SHP77 (cell line): ENCODE results near the gene TMEM212.

Experiments
- DNase-seq, 2 experiments: peaks; one replicate each; lab custom pipeline; 2025; lab: John Stamatoyannopoulos, UW

TMEM212 gene

DNA sequence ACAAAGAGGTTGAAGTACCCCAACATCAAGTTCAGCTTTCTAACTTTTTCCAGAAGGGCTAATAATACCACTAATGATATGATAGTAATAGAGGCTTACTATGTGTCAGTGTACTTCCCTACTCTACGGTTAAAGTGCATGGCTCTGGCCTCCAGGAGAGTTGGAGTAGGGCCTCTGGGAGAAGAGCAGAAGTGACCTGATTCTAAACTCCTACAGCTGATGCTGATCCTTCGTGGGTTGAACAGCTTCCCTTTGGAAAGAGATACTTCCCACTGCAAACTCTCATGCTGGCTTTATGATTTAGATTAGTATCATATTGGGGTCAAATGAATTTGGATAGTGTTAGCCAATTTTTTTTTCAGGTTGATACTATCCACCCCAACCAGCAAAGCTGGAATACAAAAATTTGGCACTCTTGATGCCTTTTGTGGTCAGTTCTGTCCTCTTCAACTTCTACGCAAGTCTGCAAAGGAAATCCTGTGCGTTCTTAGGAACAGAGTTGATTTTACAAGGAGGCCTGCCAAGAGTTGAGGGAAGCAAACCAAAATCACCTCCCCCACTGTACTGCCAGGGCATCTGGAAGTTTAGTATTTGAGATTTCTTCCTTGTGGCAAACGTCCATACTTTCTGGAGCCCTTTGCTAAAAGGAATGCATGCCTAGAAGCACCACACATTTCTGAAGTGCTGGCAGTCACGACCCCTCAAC lies 17.8 kb downstream of the TMEM212 start:
- DNase-seq, result no peak

DNA sequence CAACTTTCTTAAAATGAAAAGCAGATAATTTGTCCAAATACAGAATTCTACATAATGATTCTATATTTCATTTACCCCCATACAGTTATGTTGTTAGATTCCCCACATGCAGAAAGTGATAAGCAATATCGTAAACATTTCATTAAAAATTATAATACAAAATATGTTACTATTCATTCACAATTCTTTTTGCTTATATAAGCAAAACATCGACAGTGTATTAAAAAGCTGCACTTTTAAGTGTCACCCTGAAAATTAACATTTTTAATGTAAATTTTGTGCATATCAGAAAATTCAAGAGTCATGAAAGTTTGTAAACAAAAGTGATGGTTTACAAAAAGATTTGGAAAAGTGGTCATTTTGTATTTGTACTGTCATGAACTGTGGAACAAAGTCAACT lies 19.2 kb downstream of the TMEM212 start:
- DNase-seq, result no peak

DNA sequence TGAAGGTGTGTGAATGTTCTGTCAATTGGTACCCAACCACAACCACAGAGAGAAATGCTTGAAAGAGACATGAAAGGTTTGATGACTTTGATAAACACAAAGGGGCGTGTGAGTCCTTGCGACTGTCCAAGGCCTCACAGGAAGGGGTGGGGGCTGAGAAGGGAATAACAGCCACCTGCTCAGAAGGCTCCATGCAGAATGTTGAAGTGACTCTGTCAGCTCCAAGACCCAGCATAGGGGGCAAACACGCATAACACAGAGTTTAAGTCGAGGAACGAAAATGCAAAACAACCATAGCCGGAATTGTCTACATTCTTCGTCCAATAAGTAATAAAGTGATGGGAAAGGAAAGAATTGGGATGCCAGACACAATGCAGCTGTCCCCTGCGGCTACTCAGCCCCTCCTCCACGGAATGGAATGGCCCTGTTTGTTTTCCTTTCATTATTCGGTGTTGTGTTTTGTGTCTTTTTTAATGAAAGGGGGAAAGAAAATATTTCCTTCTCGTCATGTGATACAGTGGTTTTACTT lies 19.9 kb downstream of the TMEM212 start:
- no peak for DNase-seq

DNA sequence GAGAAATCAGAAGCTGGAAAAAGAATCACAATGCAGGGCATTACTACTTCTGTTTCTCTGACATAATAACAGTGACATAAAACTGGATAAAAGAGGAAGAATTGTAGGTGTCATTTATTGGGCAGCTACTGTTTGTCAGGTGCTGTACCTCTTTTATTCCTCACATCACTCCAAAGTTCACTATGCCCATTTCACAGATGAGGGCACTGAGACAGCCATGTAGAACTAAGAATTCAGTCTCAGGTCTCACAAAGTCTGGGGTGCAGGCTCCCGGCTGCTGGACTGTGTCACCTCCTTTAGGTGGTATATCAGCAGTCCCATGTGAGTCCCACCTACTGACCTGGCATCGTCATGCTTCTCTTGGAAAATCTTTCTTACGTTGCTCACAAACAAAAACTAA lies 20.8 kb downstream of the TMEM212 start:
- no peak for DNase-seq

DNA sequence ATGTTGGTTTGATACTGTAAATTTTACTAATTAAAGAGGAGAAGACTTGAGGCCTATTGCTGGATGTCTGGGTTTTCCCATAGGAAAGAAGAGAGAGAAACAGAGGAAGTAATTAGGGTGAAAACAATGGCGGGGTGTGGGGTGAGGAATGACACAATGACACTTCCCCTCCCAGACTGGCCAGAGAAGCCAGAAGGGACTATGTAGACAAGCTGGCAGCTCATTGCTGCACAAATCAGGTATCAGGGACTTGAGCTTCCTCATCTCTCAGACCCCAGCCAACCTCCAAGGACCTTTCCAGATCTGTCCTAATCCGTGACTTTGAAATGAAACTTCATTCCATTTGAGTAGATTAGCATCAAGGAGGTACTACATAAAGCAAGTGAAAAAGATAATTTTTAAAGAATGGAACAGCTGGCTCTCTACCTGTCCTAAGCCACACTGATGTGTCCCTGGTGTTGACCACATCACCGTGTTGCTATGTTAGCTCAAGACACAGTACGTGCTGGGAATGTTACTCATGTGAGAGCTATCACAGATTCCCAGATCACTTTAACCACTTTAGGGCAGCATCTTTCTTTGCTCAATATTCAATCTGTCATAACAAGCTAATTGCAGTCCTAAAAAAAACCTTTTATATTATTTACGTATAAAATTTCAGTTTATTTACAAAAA lies 22.2 kb downstream of the TMEM212 start:
- DNase-seq, result no peak

DNA sequence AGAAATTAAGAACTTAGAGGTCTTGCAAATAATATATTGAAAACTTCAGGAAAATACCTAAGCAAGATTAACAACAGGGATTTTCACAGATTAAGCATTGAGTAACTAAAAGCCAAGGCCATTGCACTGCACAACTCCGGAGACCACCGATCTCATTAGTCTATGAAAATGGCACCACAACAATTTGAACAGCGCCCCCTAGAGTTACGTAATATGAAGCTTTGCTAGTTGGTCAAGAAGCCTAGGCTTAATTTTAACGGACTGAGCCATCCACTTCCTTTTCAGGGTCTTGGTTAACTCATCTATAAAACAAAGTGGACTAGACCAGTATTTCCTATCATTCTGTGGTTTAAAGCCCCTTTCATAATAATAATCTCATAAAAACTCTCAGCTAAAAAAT lies 24.8 kb downstream of the TMEM212 start:
- peak in 1 of 2 experiments; percentile 13 for DNase-seq

DNA sequence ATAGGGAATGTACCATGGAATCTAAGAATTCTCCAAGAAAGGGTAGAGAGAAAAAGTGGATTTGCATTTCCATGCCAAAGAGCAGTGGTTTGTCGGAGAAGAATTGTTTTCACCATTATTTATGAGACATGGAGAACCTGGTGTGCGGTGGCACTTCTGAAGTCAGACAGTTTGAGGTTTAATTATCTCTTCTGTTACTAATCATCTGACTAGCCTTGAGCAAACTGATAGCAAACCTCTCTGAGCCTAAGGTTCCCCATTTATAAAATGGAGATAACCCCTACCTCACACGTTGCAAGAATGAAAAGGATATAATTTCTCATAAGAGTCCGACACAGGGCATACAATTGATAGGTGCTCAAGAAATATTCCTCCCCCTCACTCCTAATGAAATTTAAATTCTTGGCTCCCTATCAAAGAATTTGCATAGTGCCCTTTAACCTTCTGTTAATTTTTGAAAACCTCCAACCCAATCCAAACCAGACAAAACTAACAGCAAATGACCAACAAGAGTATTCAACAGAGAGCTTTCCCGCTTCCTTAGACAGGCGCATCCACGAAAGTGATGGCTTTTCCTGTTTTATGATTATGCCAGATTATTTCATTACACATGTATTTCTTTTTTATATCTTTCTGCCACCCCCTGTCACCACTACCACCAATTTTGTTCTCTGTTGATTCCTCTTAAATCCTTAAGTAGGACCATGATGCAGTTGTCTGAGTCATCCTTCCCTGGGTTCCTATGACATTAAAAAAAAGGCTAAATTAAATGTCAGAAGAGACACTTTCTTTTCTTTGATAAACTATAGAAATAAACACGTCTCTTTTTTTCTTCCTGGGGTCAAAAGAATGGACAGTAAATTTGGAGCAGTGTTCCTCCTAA lies 28.5 kb downstream of the TMEM212 start:
- DNase-seq, result no peak

DNA sequence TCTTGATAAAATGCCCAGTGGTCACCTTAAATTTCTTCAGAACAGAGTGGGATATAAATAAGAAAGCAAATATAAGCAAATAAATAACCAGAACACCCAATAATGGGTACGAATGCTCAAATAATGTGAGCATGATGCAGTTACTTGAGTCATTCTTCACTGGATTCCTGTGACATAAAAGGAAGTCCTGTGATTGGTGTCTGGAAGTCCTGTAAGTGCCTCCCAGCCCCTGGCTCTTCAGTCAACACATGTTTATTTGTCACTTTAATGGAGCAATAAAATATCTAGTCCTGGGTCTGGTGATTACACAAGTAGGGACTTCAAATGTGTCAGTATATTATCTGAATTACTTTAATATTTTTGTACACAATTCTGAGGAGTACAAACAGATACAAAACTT lies 30.4 kb downstream of the TMEM212 start:
- no peak for DNase-seq

DNA sequence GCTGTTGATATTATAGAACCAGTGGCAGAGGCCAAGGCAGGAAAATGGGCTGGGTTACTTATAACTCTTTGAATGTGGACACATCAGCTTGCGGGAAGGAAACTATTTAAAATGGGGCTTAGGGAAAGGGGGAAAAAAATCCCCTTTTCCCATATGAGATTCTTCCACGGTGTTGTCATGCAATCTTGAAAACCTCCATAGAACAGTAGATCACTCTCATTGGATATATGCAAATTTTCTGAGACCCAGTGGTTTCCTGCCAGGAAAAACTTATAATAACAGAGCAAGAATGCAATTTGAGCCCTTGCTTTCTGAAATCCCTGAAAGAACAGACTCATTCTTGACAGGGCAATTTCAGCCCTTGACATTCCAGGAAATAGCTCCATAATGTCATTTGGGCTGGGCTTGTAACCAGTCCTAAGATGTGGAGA lies 31.1 kb downstream of the TMEM212 start:
- no peak for DNase-seq

DNA sequence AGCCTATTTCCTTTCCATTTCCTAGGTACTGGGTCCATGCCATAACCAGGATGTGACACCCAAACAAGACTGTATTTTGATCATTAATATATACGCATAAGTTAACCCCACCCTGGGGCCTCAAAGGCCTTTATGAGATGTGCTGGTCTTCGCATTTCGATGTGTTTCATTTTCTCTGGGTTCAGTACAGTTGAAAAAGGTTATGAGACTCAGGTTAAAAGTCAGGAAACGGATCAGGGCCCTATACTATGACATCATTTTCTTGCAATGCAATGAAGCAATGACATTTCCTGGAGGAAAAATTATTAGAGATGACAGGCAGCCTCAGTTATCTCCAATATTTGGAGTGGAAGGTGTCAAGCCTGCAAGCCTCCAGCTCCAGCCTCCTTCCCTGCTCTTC lies 31.7 kb downstream of the TMEM212 start:
- no peak for DNase-seq

DNA sequence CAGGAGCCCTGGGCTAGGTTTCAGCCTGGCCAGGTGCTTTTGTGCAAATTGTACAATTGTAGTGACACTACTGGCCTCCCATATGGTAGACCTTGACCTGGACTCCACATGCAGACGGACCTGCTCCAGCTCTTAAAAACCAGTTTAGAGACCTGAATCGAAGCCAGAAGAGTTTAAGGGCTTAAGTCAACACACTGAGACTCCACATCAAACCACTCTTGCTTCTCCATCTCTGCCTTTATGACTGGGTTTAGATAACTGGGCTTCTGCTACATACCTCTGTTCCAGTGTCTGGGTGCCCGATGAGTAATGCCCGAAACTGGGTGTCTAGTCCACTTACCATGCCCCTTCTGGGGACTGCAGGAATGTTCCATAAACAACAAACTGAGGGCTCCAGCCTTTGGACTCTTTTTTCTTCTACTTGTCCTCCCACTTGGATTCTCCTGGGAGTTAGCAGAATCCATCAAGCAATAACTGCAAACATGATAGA lies 32.8 kb downstream of the TMEM212 start:
- no peak for DNase-seq

DNA sequence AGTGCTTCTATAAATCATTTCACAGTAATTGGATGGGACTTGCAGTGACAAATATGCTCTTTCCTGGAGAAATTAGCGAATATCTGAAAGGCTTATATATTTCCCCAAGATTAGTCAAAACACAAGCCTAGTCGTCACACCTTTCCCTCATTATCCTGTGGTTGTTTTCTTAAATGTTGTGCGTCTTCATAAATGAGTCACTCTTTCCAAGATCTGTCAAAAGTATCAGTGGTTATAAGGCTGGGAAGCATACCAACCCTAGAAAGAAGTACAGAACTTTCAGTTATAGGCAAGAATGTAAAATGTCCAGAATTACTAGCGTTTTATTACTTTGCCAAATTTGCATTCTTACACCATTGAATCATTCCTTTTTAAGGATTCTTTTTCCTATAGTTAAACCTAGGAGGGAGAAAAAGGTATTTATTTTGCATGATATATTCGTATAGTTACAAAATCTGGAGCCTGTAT lies 33.6 kb downstream of the TMEM212 start:
- no peak for DNase-seq

DNA sequence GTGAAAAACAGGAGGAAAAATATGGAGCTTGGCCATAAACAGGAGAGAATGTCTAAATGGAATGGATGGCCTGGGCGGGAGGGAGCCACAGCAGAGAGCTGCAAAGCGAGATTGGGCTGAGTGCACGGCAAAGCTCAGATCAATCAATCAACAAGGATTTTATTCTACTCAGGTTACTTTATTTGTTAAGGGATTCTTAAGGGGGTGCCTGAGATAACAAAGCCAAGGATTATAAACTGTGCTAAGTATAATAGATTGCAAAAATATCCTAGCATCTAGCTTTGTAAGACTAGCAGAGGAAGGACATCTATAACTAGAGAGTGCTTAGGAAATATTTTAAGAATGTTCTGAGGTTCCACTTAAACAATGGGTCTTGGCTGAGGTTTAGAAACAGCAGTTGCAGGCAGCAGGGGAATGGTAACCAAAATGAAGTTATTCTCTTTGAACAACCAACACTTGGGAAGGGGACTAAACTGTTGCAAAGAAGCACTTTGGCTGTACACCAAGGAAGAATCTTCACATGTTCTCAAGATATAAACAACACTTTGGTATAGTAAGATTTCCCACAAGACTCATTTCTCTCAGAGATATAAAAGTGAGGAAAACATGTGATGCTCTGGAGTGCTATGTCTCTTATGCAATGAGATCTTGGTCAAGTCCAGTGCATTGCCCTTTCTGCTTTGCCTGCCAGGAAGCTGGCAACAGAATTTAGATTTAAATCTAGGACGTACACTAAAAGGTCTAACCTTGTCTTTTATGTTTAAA lies 35.5 kb downstream of the TMEM212 start:
- no peak for DNase-seq

DNA sequence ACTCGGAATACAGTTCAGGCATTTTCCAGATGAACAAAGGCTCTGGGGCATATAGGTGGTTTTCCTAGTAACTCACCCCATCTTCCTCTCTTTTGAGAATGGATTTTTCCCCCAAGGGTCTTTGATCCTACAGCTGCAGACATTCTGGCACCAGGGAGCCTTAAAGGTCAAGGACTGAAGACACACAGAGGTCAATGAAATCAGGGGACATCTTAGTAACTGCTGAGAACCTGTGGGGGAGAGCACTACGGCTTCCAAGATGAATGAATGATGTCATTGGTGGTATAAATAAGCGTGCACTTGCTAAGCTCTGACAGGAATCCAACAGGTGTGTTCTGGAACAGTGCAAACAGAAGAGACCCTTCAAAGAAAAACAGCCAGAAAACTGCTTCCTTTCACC lies 36.3 kb downstream of the TMEM212 start:
- DNase-seq, result no peak

DNA sequence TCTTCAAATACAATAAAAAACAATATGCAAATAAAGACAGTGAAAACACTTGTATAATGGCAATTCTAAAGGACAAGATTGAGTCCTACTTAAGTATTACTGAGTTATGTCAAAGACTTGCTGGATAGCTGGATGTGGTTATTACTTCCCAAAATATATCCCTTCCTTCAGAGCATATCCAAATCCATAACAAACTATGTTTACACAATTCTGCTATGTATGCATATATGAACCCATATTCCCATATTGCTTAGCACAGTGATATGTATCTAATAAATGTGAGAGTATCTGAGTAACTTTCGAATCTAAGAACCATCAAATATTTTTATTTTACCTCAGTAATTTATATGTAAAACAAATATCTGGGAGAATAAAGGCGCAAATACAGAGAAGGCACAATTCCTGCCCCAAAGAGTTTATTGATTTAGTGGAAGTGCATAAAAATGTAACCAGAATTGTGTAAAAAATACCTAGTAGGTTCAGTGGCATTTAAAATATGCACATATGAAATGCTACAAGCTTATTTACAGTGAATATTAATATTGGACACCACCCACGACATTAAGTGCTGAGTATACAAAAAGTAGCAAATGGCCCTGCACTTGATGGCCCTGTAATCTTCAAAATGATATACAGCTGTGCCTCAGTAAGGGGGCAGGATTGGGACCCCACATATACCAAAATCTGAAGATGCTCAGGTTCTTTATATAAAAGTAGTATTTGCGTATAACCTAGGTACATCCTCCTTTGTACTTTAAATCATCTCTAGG lies 37.1 kb downstream of the TMEM212 start:
- DNase-seq, result no peak

DNA sequence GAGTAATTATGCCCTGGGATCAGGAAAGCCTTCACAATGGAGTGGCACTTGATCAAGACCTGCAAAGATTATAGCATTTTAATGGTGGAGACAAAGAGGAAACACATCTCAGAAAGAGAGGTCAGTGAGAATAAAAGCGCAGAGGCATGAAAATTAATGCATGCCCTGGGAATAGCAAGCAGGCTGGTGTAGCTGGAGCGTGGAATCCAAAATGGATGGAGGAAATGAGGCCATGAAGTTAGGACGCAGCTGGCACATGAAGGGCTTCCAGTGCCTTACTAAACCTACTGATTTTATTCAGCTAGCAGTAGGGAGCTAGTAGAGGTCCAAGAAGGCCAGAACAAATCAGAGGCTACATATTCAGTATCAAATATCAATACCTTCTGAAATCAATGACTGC lies 38.1 kb downstream of the TMEM212 start:
- no peak for DNase-seq

DNA sequence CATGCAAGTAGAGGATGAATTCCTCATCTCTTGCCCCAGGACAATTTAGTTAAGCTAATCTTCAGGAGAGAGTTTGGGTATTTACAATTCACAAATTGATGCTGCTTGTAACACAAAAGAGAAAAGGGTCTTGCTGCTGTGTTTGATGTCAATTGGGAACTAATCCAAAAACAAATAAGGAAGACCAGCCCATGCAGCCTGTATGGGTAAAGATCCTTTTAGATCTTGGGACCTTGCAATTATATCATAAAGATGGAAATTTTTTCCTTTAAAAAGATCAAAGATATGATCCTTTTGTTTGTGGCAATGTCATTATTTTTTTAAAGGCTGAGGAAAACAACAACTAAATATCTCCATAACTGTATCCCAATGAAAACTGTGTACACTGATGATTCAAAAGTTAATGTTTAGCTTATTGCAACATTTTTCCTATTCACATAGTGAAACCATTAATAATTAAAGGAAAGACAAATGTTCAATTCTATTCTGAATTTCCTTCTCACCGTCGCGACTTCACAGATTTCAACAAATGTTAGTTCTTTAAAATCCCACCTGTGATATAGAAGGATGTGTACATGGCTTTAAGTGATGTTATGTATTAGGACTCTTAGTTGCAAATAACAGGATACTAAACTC lies 40.2 kb downstream of the TMEM212 start:
- DNase-seq, result no peak

DNA sequence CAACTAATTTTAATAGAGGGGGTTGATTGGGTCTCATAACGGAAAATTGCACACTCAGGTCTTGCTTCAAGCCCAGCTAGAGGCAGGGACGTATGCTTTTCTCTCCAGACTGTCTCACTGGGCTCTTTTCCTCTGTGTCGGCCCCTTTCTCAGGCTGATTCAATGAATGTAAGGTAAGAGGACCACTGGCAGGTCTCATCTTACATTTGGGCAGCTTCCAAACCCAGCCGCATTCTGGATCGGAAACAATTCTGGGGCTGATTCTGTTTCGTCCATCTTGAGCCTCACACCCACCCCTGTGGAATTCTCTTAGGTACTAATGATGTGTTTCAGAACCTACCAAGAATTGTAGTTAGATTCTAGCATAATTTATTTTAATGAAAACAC lies 40.7 kb downstream of the TMEM212 start:
- DNase-seq, result no peak

DNA sequence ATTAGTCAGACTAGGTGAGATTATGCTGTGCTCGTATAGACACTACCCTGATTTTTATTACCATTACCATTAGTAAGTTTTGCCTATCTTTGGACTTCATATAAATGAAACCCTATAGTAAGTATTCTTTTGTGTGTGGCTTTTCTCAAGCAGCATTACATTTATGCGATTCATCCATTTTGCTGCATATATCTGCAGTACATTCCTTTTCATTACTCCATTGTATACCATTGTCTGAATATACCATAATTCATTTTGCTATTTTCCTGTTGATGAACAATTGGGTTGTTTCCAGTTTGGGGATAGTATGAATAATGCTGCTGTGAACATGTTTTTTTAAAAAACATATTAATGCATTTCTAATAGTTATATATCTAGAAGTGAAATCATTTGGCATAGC lies 45.3 kb downstream of the TMEM212 start:
- DNase-seq, result no peak

DNA sequence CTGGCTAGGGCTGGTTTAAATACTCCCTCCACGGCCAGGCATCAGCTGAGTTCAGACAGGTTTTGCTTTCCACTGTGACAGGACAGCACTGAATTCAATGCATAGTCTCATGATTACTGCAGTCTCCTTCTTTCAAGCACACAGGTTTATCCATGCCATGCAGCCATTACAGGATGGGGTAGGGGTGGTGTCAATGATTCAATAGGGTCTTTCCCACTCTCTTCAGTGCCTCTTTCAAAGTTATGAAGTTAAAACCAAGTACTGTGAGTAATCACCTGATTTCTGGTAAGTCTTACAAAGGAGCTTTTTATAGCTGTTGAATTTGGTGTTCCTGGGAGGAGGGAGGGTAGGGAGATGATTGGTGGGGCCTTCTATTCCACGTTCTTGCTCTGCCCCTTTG lies 47.2 kb downstream of the TMEM212 start:
- no peak for DNase-seq
